NOMO-1 treated with DMSO at 0.1 percent for 48 hours (cell line): ENCODE measurements around the gene RBCK1.

Experiments
- DNase-seq: peaks from one replicate; lab custom pipeline; 2025; ENCODE audit not compliant: unreplicated experiment; lab: John Stamatoyannopoulos, UW

Gene RBCK1

DNA sequence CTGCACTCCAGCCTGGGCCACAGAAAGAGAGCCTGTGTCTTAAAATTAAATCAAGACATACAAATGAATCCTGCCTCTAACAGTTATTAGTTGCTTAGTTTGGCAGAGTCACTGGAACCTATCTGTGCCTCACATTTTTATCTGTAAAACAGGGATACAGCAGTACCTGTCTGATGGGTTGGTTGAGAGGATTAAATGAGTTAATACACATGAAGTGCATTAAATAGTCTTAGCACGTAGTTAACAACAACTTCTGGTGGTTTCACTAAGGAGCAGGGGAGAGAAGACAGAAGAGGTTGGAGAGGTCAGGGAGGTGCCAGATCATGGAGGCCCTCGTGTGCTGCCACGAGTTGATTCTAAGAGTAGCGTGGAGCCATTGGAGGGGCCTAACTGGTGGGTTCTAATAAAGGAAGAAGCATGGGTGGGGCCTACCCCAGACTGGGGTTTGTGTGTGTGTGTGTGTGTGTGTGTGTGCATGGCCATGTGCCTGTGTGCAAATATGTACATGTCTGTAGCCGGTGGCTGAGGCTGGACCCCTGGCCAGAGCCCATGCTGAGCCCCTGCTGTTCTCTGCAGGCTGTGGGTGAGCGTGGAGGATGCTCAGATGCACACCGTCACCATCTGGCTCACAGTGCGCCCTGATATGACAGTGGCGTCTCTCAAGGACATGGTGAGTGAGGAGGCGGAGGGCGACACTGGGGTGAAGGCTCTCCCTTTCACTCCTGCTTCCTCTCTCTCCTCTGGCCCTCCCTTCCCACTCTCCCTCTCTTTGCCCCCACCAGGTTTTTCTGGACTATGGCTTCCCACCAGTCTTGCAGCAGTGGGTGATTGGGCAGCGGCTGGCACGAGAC, 9.1 kb downstream of the RBCK1 start:
- DNase-seq = no peak

DNA sequence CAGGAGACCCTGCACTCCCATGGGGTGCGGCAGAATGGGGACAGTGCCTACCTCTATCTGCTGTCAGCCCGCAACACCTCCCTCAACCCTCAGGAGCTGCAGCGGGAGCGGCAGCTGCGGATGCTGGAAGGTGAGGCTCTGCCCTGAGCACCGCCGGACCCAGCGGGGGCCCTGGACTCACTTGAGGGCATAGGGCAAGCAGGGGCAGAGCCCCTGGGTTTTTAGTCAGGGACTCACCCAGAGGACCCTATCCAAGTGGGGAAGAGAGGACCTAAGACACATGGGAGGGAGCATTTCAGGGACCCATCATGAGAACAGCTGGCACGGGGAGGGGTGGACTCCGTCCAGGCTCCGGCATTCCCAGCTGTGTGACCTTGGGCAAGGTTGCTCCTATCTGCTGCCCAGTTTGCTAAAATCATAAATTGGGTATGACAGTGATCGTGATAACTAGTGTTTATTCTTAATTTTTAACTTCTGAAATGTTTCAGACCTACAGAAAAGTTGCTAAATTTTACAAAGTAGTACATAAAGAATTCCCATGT, 9.8 kb downstream of the RBCK1 start:
- DNase-seq = no peak

DNA sequence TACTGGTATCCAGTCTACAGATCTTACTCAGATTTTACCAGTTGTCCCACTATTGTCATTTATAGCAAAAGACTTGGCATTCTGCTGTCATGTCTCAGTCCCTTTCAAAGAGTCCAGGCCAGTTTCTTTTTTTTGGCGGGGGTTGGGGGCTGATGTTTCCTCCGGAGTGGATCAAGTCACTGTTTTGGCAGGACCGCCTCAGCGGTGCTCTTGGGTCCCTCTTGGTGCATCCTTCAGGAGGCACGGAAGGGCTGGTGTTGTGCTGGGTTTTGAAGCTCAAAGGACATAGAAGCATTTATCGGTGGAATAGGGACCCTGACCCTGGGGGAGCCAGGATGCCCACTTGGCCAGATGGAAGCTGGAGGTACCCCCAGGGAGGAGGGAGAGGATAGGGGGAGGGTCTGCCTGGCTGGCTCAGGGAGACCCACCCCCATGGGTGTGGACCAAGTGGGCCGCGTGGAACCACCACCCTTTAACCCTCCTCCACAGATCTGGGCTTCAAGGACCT, 10.8 kb downstream of the RBCK1 start:
- DNase-seq = no peak

DNA sequence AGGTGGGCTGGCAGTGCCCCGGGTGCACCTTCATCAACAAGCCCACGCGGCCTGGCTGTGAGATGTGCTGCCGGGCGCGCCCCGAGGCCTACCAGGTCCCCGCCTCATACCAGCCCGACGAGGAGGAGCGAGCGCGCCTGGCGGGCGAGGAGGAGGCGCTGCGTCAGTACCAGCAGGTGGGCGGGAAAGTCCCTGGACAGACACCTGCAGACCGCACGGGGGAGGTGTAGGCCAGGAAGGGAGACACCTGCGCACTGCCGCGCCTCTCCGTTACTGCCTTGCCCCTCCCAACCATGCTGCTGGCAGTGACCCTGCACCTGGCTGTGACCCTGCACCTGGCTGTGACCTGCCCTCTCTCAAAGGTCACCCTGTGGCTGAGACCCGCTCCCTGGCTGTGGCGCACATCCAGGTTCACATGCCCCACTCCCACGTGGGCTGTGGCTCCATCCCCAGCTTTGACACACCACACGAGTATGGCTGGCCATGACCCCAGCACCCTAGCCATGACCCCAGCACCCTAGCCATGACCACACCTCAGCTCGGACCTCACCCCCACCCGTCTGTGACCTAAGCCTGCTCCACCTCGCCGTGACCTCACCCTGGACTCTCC, 11.6 kb downstream of the RBCK1 start:
- DNase-seq = no peak

DNA sequence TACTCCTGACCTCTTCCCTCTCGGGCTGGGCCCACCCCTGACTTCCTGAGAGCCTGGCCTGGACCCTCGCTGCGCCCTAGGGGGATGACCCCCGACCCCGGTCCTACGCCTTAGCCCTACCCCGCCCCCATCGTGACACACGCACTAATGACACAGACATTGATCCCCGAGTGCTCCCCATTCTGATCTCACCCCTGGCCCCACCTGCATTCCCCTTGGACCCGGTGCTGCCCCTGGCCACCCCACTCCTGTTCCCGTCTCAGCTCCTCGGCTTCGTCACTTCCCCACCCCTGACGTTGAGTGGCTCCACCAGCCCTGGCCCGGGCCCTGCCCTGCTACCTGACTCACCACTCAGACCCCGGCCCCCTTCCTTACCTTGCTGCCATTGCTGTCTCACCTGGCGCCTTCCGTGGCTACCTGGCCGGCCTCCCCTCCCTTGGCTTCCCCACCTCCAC, 12.1 kb downstream of the RBCK1 start:
- no peak for DNase-seq

DNA sequence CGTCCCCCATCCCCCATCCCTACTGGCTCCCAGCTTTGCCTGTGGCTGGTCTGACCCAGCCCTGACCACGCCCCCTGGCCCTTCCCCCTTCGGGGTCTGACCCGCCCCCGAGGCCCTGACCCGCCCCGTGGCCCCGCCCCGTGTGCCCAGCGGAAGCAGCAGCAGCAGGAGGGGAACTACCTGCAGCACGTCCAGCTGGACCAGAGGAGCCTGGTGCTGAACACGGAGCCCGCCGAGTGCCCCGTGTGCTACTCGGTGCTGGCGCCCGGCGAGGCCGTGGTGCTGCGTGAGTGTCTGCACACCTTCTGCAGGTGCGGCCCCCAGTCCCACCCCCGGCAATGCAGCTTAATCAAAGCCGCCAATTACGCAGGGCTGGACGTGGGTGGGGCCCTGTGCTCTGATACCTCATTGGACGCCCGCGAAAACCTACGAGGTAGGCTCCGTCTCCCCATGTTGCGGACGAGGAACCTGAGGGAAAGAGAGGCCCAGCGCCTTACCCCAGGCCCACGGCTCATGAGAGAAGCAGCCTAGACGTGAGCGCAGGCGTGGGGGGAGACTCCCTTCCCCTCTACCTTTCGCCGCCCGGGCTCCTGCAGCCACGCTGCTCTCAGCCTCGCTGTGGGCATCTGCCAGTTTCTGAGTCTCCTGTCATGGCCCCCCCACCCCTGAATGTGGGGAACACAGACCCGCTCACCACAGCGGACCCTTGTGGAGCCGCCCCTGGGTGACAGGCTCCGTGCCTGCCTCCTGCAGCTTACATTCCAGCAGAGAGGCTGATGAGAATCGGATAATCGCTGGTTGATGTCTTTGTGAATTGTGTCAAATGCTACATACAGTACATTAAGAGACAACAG, 12.8 kb downstream of the RBCK1 start:
- no peak for DNase-seq

DNA sequence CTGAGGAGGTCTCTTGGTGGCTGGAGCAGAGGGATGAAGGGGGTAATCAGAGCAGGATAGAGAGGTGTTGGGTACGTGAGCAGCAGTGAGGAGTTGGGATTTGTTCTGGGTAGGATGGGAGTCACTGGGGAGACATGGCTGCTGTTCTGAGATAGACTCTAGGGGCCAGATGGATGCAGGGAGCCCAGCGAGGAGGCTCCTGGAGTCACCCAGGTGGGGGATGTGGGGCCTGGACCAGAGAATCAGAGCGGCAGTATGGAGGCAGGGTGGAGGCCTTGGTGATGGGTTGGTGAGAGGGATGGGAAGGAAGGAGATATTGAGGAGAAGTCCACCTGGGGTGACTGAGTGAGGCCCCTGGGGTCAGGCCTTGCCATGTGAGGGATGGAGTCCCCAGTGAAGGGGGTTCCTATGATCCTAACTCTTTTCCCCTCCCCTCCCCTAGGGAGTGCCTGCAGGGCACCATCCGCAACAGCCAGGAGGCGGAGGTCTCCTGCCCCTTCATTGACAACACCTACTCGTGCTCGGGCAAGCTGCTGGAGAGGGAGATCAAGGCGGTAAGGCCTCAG, 13.7 kb downstream of the RBCK1 start:
- no peak for DNase-seq

DNA sequence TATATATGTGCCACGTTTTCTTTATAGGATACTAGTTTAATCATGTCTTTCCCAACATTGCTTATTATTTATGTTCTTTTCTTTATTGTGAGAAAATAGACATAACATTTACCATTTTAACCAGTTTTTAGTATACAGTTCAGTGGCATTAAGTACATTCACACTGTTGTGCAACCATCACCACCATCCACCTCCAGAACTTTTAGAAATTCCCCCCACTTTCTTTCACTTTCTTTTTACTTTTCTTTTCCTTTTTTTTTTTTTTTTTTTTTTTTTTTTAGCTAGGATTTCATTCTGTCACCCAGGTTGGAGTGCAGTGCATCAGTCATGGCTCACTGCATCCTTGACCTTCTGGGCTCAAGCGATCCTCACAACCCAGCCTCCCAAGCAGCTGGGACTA, 18.5 kb downstream of the RBCK1 start:
- no peak for DNase-seq

DNA sequence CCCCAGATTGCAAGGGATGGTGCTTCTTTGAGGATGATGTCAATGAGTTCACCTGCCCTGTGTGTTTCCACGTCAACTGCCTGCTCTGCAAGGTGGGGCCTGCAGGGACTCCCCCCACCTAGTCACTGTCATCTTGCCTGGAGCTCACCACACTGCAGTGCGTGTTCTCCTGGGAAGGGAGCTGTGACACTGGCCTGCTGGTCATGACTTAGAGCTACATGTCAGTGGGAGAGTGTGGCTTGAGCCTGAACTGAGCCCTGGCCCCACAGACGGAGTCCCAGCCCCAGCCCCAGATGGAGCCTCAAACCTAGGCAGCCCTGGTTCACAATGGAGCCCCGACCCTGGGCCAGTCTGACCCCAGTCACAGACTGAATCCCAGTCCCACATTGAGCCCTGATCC, 19.3 kb downstream of the RBCK1 start:
- DNase-seq = no peak

DNA sequence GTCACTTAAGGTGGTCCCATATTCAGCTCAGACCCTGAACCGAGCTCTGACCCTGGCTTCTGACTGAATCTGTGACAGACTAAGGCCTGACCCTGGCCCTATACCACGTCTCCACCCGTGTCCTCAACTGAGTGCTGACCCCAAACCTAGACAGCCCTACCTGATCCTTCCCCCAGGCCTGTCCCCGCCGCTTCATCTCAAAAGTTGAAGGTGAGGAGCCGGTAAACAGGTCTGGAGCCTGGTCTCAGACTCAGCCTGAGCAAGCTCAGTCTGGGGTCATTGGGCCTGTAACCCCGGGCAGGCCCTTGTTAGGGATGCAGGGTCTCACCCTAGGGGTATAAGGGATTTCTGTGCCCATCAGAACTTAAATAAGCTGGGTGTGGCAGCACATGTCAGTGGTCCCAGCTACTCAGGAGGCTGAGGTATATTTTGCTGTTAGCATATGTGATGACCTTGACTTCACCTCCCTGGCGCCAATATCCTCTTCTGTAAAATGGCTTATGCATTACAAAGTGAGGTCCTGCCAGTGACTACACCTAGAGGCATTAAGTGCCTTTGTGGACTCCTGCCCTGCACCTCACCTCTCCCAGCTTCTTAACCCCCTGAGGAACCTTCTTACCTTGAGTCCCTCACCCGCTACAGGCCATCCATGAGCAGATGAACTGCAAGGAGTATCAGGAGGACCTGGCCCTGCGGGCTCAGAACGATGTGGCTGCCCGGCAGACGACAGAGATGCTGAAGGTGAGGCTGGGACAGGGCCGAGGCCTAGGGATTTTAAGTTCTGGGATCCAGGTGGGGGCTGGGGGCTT, 20.0 kb downstream of the RBCK1 start:
- no peak for DNase-seq

DNA sequence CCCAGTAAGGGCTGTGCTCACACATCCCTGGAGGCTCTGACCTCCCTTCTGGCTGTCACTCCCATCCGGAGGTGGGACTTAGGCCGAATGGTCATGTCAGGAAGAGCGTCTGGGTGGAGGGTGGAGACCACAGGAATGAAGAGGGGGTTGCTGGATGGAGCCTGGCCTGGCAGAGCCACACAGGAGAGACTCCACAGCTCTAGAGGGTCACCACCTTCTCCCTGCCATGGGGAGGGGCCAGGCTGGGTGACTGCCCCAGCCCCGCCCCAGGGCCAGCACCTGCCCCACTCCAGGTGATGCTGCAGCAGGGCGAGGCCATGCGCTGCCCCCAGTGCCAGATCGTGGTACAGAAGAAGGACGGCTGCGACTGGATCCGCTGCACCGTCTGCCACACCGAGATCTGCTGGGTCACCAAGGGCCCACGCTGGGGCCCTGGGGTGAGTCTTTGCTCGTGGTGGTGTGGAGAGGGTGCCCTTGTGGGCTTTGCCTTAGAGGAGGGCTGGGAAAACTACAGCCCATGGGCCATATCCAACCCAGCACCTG, 20.6 kb downstream of the RBCK1 start:
- no peak for DNase-seq

DNA sequence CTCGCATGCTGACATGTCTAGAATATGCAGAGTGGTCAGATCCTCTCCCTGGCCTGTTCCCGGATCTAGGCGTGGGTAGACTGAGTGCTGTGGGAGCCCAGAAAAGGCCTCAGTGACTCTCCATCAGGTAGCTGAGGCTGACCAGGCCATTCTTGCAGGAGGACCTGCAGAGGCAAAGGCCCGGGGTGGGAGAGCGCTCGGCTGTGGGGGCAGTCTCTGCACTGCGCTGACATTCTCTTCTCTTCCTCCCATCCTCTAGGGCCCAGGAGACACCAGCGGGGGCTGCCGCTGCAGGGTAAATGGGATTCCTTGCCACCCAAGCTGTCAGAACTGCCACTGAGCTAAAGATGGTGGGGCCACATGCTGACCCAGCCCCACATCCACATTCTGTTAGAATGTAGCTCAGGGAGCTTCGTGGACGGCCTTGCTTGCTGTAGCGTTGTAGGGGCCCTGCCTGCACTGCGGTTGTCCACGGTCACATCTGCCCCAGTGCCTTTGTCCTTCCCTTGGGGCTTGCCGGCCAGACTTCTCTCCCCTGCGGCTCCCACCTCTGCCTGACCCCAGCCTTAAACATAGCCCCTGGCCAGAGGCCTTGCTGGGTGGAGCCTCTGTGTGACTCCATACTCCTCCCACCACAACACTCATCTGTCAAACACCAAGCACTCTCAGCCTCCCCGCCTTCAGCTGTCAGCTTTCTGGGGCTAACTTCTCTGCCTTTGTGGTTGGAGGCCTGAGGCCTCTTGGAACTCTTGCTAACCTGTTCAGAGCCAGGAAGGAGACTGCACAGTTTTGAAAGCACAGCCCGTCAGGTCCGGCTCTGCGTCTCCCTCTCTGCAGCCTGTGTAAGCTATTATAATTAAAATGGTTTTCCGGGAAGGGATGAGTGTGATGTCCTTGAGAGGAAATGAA, 22.2 kb downstream of the RBCK1 start:
- DNase-seq = no peak

DNA sequence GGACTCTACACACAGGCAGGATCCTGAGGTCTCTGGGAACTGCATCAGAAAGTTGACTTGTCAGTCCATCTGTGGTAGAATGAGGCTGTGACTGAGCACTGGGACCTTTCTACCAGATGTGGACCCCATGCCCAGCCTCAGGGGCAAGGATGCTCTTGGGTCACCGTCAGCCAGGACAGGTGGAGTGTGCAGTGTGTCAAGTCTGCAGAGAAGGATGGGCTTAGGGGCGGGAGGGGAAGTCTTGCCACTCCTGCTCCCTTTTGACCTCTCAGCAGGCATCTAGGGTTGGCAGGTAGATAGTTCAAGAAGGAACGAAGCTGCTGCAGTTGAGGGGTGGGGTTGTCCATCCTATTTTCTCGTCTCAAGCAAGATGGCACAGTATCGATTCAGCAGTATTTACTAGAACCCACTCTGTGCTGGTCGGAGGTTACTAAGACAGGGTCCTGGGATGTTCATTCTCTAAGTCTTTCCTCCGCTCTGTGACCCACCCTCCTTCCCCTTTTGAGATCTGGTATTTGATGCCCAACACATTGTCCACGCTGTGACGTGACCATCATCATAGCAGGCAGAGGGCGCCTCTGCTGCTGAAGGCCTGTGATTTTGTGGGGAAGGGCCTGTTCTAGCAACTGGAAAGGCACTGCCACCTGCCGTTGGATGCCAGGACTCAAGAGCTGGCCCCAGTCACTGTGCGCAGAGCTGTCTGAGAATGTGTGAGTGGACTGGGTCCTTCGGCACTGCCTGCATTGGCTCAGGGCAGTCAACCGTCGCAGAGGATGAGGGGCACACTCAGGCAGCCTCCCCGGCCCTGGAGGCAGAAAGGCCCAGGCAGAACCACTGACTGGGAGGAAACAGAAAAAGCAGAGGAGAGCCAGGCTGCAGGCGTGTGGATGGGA, 23.2 kb downstream of the RBCK1 start:
- DNase-seq = peak; percentile 48

DNA sequence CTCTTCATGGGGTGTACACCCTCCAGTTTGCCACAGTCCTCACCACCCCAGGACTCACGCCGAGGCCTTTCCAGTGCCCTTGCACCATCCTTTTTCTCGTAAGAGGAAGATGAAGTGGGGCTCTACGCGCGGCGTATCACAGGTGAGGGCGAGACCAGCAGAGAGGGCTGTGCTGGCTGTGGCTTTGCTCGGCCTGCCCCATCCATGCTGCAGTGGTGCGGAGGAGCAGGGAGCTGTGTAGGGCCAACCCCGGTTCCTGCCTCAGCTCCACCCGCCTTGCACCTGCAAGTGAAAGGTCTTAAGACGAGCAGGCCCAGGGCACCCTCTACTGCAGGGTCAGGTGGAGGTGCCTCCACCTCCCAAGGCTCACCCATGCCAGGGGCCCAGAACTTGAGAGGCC, 24.1 kb downstream of the RBCK1 start:
- DNase-seq = no peak

DNA sequence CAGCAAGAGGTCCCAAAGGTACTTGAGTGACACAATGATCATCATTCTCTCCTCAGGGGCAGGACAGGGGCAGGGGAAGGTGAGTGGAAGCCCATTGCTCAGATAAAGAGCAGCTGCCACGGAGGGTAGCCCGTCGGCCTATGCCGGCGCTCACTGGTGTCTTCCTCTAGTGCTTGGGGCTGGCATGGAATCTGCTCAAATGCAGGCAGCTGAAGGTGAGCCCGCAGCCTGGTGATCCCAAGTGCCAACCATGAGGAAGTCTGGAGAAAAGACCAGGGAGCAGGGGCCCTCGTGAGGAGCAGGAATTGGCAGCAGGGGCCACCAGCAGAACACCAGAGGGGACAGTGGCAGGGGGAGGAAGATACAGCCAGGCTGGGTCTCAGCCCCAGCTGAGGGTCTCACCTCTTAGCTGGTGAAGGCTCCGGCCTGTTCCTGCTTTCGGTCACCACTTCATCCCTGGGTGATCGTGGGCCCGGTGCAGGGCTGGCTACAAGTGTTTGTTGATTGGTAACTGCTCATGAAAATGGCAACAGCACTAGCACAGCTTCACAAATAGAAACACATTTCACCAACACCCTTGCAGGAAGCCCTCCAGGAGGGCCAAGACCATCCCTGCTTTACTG, 24.7 kb downstream of the RBCK1 start:
- no peak for DNase-seq

DNA sequence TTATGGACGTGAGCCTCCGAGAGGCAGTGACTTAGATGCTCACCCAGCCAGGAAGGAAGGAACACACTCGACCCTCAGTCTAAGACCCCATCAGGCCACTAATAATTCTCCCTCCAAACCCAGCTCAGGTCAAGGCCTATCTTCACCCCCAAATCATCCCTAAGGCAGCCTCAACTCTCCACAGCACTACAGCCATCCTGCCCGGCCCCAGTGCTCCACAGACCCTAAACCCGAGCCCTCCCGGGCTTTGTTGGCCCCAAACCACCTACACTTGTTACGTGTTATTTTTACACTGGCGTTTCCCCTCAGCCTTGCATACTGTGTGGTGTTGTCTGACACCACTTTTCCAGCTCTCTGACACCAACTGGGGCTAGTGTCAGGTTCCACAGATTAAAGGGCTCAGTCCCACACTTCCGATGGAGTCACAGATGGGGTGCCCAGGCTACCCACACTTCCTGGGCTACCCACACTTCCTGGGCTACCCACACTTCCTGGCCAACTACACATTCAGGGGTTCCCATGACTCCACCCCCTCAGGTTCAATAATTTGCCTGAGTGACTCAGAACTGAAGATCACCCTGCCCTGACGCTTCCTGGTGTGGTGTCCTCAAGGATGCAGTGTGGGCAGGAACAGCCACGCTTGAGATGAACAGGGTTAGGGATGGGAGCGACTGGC, 25.3 kb downstream of the RBCK1 start:
- no peak for DNase-seq

DNA sequence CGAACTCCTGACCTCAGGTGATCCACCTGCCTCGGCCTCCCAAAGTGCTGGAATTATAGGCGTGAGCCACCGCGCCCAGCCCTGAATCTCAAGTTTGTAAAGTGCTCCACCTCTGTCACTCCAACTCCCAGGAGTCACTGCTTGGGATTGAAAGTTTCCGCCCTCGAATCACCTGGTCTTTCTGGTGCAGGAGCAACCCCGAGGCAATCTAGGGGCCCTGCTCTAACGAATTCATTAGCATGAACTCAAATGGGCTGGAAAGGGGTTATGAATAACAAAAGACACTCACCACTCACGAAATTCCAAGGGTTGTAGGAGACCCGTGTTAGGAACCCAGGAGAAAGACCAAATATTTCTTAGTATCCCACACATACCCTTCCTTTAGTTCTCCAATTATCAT, 26.1 kb downstream of the RBCK1 start:
- no peak for DNase-seq
